ENCODE data around the gene ANKRD31.
A peak's percentile ranks its signal among the peaks of the same experiment; 100 is the strongest.

The ANKRD31 gene

DNA sequence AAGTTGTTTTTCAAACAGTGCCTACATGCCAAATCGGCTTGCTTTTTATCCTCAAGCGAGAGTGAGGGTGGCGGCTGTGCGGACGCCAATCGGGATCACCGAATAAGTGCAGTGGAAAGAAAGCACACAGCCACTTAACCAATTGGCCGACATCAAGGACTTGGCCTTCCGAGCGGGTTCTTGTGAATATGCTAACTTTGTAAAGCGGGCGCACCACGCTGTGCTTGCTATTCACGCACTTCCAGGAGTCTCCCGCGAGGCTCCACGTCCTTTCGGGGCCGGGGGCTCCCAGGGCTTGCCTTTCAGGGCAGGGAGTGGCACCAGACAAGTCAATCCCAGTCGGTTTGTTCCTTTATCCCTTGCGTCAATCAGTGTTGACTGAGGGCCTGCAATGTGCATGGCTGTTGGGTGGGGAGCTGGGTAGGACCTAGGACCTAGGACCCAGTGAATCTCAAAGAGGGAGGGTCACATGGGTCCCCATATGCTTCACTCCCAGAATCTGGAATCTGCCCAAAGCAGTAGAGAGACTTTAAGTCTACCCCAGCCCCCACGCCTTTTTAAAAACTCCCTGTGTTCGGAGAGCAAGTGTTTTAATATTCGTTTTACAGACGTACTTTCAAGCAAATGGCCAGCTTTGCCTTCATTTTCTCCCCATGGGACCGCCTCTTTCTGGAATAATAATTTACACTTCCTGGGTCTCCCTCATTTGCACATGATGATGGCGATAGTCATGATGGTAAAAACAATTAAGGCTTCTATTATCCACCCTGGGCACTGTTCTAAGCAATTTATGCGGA, 182.3 kb downstream of the ANKRD31 start:
- DNase-seq: no peak

DNA sequence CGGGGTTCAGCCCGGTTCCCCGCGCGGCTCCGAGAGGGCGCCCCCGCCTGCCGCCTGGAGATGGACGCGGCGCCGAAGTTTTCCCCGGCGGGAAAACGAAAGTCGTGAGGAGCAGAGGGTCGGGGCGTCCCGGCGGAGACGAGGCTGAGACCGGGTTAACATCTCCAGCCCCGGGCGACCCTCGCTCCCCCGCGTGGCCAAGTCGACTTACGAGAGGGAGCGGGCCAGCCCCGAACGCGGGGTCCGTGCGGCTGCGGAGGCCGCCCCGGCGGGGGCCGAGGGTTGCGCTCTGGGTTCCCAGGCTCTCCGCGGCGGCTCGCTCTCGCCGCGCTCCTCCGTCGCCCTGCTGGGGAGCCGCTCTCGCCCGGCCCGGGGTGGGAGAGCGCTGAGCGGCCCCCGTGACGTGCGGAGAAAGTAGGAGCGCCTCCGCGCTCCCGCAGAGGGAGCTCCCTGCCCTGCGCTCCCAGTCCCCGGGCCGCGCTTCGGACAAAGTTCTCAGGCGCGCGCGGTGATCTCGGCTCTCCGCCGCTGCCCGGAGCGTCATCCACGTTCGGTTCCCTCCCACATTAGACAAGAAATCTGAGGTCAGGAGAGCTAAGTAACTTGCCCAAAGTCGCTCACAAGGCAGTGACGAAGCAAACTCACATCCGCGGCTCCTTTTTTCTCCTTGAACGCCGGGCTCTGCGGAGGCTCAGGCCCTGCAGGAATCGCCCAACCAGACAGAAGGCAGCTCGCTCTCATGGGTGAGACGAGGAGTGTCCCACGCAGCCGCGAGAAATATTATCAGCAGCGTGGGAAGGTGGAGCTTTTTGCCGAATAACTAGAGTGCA, 183.2 kb downstream of the ANKRD31 start:
- peak; percentile 58 for DNase-seq

DNA sequence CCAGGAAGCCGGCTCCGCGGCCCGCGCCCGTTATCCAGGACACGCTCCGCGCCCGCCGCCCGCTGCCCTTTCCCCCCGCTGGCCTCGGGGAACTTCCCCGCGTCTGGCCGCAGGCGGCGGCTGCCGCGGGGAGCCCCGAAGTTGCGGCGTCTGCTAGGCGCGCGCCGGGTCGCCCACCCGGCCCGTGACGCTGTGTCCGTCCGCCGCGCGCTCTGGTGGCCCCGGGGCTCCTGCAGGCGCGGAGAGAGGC, 183.7 kb downstream of the ANKRD31 start:
- peak; percentile 28 for DNase-seq

DNA sequence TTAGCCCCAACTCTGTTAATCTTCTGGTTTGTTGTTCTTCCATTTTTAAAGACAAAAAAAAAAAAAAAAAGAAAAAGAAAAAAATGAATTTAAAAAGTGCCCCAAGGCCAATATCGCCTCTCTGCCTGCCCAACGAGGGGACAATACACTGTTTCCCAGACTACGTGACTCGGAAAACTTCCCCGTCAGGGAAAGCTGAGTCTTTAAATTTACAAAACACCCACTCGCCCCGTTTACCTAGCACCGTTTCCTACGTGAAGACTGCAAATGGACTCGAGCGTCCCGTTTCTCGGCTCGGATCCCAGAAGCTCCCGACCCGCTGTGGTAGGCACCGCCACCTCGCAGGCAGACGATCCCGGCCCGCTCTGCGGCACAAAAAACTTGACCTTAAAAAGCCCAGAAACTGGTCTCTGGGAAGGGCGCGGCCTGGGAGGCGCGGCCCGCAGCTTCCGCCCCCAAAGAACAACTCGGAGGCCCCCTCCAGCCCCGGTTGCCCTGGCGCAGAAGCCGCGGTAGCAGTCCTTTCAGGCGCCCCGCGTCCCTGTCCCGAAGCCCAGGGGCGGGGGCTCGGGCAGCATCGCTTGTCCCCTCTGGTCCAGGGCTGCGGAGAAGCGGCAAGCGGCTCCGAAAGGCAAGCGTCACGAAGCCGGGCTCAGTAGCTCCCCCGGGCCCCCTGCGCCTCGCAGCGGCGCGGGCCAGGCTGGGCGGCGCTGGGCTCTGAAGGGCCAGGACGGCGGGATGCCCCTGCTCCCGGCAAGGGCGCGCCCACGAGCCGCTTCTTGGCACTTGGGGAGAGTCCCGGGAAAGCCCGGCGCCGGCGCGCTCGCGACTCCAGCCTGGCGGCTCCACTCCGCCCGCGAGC, 184.3 kb downstream of the ANKRD31 start, which contains the start of gene GCNT4:
Gene GCNT4 (minus strand): TSS at position 367 of the 862 bp plus-strand sequence. CDS start 22,521 bp downstream, outside the sequence.
- peak; percentile 30 for DNase-seq

DNA sequence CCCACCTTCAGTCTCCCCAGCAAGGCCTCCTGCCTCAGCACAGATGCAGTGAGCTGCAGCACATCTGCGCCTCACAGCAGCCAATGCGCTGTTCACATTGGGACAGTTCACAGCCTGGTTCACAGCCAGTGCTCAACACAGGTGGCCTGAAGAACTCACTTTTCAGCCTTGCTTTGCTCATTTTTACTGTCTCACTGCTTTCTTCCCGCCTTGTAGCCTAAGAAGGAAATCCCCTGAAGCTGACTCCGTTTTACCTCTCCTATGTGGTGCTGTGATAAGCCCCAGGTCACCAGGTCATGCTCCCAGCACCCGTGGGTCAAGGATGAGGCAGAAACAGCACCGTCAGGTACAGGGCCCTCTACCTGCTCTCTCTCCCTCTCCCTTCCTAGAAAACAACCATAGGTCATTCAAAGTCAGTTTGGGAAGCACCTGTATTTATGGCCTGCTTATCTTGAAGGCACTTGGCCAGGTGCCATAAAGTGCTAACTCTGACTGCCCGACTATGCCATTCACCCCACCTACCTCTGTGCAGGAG, 185.4 kb downstream of the ANKRD31 start:
- peak; percentile 34 for DNase-seq

DNA sequence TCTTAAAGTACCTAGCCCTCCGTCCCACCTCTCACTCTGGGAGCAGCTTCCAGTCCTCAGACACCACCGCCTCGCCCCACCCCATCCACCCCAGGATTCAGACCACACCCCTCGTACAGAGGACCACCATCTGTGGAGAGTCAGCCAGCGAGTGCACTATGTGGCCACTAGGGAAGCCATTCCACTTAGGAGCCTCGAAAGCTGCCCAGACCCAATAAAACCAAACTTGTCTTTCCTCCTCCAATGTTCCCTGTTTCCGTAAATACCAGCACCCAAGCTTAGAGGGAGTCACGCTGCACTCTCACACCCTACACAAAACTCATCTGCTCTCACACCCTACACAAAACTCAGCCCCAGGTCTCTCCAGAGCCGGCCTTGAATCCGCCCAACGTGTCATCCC, 186.3 kb downstream of the ANKRD31 start:
- peak; percentile 26 for DNase-seq

DNA sequence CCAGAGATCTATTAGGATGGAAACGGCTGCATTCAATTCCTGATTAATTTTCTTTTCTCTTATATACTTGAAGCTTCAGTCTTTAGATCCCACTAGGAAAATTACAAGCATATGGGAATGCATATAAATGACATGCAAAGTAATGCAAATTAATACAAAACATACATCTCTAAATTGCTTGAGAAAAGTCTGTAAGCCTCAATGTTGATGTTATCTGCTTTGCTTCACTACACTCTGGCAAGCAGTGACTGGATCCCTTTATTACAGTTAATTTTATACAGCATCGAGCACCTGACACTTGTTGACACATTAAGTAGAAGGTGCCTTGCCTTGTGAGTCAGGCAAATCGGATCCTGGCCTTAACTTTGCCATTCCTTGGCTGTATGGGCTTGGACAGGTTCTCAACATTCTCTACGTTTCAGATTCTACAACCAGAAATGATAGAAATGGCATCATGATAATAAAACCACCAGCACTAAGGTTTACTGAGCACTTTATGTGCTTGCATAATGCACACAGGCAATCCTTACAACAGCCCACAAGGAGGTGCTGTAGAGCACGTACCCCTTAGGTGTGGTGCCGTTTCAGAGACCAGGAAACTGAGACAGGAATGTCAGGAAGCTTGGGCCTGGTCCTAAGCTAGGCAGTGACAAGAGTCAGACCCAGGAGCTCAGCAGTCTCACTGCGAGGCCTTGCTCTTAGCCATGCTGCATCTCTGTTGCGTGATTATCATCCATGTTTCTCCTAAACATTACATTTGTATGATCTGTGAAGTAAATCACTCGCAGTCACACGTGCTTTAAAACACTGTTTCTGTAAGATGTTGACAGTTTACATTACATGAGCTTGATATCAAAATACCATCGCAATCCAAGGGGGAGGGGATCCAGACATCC, 187.0 kb downstream of the ANKRD31 start:
- peak; percentile 65 for DNase-seq

DNA sequence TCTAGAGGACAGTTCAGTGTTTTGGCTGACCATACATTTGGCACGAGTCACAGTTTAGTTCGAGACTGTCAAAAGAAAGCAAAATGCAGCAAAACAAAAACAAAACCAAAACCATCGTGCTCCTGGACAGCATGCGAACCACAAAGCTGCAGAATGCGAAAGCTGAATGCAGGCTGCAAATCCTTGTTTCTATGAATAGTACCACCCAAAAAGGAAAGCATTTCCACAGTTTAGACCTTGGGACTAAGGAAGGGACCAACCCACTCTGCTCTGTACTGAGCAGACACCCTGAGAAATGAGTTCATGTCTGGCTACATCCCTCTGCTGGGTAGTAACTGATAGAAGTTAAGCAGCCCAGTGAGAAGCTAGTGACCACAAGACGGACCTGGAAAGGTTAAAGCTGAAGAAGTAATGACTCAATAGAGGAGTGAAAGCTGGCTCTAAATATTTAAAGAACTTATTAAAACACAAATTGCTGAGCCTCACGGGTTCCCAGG, 188.2 kb downstream of the ANKRD31 start:
- DNase-seq: no peak

DNA sequence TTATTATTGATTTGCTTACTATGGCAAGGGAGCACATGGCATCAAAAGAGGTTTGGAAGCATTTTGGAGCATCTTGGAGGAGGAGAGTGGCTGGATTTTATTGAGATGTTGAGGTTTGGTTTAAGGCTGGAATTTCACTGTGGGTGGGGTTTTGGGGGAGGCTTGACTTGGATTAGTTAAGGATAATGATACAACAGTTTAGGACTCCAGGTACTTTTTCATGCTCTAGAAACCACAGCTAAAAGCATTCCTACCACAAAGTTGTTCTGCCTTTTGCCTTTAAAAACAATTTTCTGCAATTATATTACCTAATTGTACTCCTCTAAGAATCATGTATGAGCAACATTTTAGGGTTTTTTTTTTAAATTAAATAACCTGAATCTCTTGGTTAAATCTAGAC, 189.3 kb downstream of the ANKRD31 start:
- DNase-seq: no peak

DNA sequence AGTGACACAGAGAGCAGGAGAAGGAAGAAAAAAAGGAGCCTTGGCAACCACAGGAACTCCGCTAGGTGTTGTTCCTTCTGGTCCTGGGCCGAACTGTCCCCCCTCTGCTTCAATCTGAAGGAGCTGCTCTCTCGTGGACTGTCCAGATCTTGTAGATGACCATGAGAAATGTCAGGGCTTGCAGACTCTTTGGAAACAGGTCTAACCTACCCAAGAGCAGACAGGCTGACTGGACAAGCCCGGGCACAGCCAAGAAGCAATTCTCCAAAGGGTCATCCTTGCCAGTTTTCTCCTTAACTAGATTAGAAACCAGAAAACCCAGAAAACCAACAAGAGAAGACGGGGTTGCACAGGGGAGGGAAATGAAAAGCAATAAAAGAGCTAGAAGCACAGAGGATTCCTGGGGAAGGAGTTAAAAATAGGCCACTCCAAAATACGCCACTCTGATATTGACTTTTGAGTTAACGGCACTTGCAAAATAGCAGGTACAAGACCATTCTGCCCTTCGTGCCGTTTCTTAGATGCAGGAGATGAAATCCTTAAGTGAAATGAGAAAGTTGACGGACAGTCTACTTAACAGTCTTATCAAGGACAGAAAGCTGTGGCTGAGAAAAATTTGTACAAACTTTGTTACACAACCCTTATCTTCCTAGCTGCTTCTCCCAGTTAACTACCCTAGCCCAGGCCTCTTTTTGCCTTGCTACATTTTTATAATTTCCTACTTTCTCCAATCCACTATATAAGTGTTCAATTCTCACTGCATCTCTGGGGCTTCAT, 190.1 kb downstream of the ANKRD31 start:
- DNase-seq: no peak

DNA sequence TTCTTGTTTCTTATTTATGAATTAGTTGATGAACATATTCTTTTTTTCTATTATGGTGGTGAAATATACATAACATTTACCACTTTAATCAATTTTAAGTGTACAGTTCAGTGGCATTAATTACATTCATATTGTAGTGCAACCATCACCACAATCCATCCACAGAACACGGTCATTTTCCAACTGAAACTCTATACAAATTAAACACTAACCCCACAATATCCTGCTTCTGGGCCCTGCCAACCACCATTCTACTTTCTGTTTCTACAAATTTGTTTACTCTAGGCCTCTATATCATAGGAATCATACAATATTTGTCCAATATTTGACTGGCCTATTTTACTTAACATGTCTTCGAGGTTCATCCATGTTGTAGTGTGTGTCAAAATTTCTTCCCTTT, 191.6 kb downstream of the ANKRD31 start:
- DNase-seq: no peak

DNA sequence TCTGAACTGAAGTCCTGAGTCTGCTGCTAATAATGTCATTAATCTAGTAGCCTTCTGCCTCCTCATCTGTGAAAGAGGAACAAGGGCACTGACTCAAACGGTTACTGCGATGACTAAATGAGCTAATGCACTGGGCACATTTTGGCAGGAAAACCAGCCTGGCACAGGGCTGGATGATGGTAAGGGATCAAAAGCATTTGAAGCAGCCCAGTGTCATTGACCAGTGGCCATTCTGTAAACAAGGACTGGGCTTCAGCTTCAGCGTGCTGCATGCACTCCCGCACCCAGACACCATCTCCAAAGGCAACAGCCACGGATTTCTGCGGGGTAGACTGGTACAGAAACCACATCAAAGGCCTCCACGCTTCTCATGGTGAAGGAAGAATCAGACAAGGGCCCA, 192.3 kb downstream of the ANKRD31 start:
- no peak for DNase-seq

DNA sequence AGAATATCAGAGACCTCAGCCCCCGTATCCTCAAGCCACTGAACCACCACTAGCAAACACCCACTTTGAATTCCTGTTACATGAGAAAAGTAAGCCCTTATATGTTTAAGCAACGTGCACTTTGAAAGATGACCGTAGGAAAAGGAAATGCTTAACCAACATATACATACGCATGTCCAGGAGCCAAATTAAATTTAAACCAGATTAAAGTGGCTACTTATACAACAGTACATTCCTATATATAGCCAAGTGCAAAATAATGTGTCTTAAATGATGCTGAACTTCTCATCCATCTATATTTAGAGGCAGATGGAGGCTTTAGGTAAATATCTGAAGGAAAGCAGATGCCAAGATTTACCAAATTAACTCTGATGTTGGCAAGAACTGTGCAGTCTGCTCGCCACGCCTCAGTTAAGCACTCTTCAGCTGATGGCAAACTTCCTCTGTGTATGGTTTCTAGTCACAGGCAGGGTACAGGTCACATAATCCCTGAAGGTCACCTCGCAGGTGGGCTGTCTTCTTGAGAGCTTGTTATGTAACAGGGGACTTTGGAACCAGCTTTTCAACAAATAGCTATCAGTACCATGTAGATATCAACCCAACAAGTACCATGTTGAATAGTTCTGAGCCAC, 192.9 kb downstream of the ANKRD31 start:
- no peak for DNase-seq

DNA sequence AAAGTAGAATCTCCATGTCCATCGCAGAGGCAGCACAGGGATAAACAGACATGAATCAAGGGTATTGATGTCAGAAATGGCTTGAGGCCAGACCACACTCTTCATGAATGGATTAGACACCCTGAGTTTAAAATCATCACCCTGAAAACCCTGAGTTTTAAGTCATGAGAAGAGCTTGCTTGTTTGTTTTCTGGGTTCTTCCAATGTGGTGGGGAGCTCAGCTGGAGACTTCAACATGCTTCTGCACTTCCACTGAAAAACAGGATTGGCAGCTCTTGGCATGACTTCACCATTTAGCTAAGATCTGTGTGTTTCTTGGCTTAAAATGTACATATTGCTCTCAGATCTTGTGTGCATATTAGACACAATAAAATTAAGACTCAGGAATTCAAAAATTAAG, 194.2 kb downstream of the ANKRD31 start:
- no peak for DNase-seq

DNA sequence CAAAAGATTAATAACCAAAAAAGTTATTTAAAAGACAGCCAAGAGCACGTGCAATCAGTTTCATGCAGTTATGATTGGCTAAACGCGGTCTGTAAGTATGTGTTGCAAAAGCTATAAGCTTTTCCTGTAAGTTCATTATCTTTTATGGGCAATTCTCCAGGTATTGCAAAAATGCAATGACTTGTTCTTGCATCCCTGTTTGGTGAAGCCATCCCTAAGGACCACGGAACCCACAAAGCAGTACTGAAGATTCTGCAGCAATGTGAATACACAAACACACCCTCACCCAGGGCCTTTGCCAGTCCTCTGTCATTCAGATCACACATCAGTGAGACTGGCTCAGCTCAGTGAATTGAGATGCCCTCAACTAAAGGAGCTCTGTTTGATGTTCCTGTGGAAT, 195.7 kb downstream of the ANKRD31 start:
- no peak for DNase-seq

DNA sequence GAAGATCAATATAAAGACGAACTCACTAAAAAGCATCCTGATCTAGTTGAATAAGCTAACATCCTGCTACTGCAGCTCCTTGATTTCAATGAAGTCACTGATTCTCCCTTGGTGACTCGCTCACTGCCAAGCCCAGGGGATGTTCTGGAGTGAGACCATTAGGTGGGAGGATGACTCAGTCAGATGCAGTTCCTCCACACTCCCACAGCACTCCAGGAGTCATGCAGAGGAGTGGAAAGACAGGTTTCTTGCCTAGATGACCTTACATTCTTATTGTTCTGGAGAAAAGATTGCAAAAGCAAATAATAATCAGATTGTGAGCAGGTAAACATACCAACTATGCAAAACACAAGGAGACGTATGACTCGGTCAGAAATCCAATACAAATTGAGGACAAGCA, 199.6 kb downstream of the ANKRD31 start:
- DNase-seq: no peak

DNA sequence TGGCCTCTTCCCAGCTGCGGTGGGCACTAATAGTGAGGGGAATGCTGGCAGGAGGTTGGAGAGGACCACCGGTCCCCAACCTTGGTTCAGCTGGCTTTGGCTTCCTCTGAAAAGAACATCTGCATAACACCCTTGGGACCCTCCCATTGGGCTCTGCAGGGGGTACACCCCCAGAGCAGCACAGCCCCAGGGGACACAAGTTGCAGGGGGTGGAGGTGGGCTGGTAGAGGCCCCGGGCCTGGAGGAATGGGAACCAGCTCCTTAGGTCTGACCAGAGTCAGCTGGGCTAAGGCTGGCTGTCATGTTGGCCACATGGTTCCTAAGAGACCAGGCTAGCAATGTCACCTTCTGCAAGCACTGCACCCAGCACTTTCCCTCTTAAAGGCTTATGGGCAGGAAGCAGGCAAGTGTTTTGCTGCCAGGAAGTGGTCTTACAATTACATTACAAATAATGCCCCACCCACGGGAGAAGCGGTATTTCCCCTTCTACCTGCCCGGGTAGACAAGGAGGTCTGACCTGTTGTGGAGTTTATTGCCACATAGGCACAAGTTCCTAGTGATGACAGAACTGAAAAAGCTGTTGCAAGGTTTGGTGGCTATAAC, 202.4 kb downstream of the ANKRD31 start:
- peak; percentile 30 for DNase-seq

DNA sequence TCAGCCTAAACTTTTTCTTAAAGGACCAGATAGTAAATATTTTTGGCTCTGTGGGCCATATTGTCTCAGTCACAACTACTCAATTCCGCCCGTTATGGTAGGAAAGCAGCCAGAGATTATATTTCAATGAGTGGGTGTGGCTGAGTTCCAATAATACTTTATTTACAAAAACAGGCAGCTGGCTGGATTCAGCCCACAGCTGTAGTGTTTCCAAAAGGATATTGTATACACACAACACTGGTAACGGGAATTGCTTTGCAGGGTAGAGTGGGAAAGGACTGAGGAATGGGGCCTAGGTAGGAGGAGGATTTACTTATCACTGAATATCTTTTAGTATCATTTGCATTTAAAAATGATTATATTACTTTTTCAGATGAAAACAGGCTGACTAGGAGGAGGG, 205.3 kb downstream of the ANKRD31 start:
- no peak for DNase-seq

DNA sequence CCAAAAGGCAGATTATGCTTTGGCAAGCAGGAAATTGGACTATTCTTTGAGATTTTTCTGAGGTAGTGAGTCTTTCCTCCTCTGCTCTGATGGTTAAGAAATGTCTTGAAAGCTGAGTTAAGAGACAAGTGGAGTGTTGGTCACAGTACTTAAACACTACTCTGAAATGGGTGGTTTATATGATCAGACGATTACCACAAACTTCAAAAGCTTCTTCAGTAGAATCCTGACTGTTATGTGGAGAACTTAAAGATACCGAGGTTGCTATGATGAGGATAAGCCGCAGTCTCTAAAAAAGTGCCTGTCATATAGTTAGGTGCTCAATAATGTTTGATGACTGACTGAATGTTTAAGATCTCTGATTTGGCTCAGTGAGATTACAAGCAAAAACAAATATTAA, 208.6 kb downstream of the ANKRD31 start:
- no peak for DNase-seq

Data from CD4-positive, alpha-beta T cell treated with Interleukin-15 for 1 hour (primary cell).